Measurements from ENCODE around the gene KCNN4.

DNA sequence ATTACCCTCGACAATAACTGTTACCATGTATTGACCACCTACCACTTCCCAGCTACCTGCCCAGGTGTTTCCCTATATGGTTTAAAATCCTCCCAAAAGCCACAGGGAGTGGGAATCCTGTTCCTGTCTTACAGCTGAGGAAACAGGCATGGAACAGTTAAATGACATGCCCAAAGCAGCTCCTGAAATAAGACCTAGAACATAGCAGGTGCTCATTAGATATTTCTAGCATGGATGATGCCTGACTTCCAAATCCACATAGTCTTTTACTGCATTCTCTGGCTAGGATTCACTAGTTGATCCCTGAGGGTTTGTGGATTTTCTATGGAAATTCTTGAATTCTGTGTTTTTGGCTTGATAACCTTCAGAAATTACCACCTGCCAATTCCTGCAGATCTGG lies 13.0 kb downstream of the KCNN4 start:
- no peak for TF ChIP-seq GATA3 (IDR thresholded peaks at IDR 0.05; ENCODE audit: low read depth, low read length)
- no peak for TF ChIP-seq GATA2 (IDR thresholded peaks at IDR 0.05; ENCODE audit: low read depth, low read length)
